Loucy (cell line): ENCODE measurements around the gene HOXA7.

ENCODE experiments used
- H2AFZ ChIP-seq: fragments of 200-600 bp; sonication (generic); 2 replicates; pipeline ENCODE4 v1.6.0; 2016; ENCODE audit warnings: antibody characterized with exemption, mild to moderate bottlenecking, low read length, moderate library complexity
- H3F3A ChIP-seq: fragments of 200-600 bp; 2 replicates; pipeline ENCODE4 v1.6.0; 2016; ENCODE audit warnings: antibody characterized with exemption, low read depth, mild to moderate bottlenecking
- H3K27me3 ChIP-seq: fragments of 200-600 bp; sonication (generic); 2 replicates; pipeline ENCODE4 v1.6.1; 2014; ENCODE audit warnings: low read length, mild to moderate bottlenecking; ENCODE audit not compliant: insufficient read depth, poor library complexity, severe bottlenecking
- H3K36me3 ChIP-seq: fragments of 200-600 bp; sonication (generic); 2 replicates; pipeline ENCODE4 v1.6.1; 2016; ENCODE audit warnings: low read length; ENCODE audit not compliant: insufficient read depth
- H3K4me1 ChIP-seq: fragments of 200-600 bp; sonication (generic); 2 replicates; pipeline ENCODE4 v1.5.1; 2014; ENCODE audit warnings: low read length, mild to moderate bottlenecking; ENCODE audit not compliant: insufficient read depth, poor library complexity, severe bottlenecking
- H3K4me2 ChIP-seq: fragments of 200-600 bp; sonication (generic); 2 replicates; pipeline ENCODE4 v1.6.0; 2014; ENCODE audit warnings: antibody characterized with exemption, low read length, low read depth, mild to moderate bottlenecking; ENCODE audit not compliant: poor library complexity, severe bottlenecking
- H3K4me3 ChIP-seq: fragments of 200-600 bp; sonication (generic); 2 replicates; pipeline ENCODE4 v1.5.1; 2014; ENCODE audit warnings: low read length, mild to moderate bottlenecking, mixed read lengths; ENCODE audit not compliant: poor library complexity, severe bottlenecking
- H3K79me2 ChIP-seq: fragments of 200-600 bp; sonication (generic); 2 replicates; pipeline ENCODE4 v1.6.1; 2014; ENCODE audit warnings: low read length; ENCODE audit not compliant: insufficient read depth
- H3K9ac ChIP-seq: fragments of 200-600 bp; sonication (generic); 2 replicates; pipeline ENCODE4 v1.6.0; 2014; ENCODE audit warnings: mild to moderate bottlenecking, low read depth, low read length, moderate library complexity; ENCODE audit not compliant: poor library complexity, severe bottlenecking
- H3K9me2 ChIP-seq: fragments of 200-600 bp; sonication (generic); replicated peaks from 2 replicates; pipeline ENCODE4 v1.6.1; 2016; ENCODE audit warnings: low read depth, low read length, mixed read lengths
- H3K9me3 ChIP-seq: fragments of 200-600 bp; sonication (generic); 2 replicates; pipeline ENCODE4 v1.6.1; 2014; ENCODE audit warnings: mild to moderate bottlenecking, antibody characterized with exemption, low read length, low read depth; ENCODE audit not compliant: insufficient read depth
- H4K20me1 ChIP-seq: fragments of 200-600 bp; sonication (generic); 2 replicates; pipeline ENCODE4 v1.6.0; 2014; ENCODE audit warnings: antibody characterized with exemption, low read length, mild to moderate bottlenecking; ENCODE audit not compliant: insufficient read depth, poor library complexity, severe bottlenecking
- CTCF ChIP-seq: fragments of 200-600 bp; sonication (generic); conservative IDR thresholded peaks from 2 replicates; pipeline ENCODE4 v1.5.1; 2014; ENCODE audit warnings: mild to moderate bottlenecking, antibody characterized with exemption, low read length
- EZH2phosphoT487 ChIP-seq: fragments of 200-600 bp; IDR thresholded peaks from 2 replicates; pipeline ENCODE4 v1.6.1; 2018; ENCODE audit warnings: antibody characterized with exemption, mild to moderate bottlenecking, moderate library complexity, borderline replicate concordance

HOXA7 gene

DNA sequence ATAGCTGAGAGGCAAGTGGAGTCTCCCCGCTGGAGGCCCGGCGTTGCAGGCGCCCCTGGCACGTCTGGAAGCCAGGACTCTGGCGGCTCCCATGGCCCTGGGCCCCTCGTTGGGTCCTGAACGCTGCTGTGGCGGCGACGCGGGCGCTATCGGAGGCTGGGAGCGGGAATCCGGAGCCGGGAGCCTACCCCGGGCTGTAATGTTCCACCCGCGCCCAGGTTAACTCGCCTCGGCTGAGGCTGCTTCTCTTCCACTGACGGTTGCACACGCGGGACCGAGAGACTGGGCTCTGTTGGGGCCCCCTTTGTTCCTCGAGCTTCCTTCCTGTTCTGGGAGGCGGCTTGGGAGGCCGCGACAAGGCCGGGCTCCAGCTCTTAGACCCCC is 11.7 kb downstream of the HOXA7 start:
- peaks cover 90% of the 10 kb centered on the region for H3K36me3 ChIP-seq
- H3K4me1 ChIP-seq: peaks cover 51% of the 10 kb centered on the region
- TF ChIP-seq EZH2phosphoT487 (no peak), CTCF (no peak)
- H2AFZ ChIP-seq: no peak overlapping the region
- peaks cover 13% of the 10 kb centered on the region for H3K27me3 ChIP-seq
- peaks cover 4% of the 10 kb centered on the region for H3F3A ChIP-seq
- H3K9me2 ChIP-seq: no peaks in the 10 kb centered on the region
- peak overlapping the region; percentile 91 for H3K4me2 ChIP-seq
- H3K9ac ChIP-seq: peak overlapping the region; percentile 99
- H3K79me2 ChIP-seq: peaks cover 100% of the 10 kb centered on the region
- peak overlapping the region; percentile 94 for H3K4me3 ChIP-seq
- H4K20me1 ChIP-seq: peaks cover 95% of the 10 kb centered on the region
- H3K9me3 ChIP-seq: no peaks in the 10 kb centered on the region

DNA sequence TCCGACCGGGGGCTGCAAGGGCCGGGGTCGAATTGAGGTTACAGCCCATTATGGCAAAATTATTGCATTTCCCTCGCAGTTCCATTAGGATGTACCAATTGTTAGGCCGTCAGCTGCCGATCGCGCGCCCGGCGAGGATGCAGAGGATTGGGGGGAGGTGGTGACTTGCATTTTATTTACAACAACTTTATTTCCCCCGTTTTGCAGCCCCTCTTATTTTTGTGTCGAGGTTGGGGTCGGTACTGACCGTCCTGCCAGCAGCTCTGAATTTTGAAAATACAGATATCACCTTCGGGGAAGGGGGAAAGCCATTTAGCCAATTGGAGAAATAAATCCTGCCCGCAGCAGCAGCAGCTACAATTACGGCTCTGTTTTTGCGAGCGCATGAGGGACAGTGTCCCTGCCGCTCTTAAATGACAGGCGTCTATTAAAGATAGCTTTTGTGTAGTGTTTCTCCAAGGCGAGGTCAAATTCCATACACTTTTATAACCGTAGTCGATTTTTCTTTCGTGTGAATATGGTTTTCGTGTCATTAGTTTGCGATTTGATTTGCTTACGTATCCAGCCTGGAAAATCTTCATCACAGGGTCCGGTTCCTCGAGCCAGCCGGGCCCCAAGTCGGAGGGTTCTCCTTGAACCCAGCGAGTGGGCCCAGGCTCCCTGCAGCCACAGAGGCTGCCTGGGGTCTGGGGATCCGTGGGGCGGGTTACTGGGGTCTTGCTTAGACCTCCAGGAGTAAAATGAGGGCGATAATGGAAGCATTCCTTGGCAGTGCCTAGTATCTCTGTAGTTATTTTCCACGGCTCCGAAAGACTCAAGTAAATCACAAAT is 12.3 kb downstream of the HOXA7 start:
- Histone ChIP-seq H3K4me2 (peak overlapping the region; percentile 91), H3K4me3 (peak overlapping the region; percentile 94), H3K79me2 (peaks cover 100% of the 10 kb centered on the region), H4K20me1 (peaks cover 95% of the 10 kb centered on the region), H3F3A (peaks cover 4% of the 10 kb centered on the region), H3K27me3 (peaks cover 7% of the 10 kb centered on the region), H3K4me1 (peaks cover 51% of the 10 kb centered on the region), H2AFZ (no peak overlapping the region), H3K9me2 (no peaks in the 10 kb centered on the region), H3K36me3 (peaks cover 84% of the 10 kb centered on the region), H3K9me3 (no peaks in the 10 kb centered on the region), H3K9ac (peak overlapping the region; percentile 99)
- TF ChIP-seq EZH2phosphoT487 (no peak), CTCF (no peak)

DNA sequence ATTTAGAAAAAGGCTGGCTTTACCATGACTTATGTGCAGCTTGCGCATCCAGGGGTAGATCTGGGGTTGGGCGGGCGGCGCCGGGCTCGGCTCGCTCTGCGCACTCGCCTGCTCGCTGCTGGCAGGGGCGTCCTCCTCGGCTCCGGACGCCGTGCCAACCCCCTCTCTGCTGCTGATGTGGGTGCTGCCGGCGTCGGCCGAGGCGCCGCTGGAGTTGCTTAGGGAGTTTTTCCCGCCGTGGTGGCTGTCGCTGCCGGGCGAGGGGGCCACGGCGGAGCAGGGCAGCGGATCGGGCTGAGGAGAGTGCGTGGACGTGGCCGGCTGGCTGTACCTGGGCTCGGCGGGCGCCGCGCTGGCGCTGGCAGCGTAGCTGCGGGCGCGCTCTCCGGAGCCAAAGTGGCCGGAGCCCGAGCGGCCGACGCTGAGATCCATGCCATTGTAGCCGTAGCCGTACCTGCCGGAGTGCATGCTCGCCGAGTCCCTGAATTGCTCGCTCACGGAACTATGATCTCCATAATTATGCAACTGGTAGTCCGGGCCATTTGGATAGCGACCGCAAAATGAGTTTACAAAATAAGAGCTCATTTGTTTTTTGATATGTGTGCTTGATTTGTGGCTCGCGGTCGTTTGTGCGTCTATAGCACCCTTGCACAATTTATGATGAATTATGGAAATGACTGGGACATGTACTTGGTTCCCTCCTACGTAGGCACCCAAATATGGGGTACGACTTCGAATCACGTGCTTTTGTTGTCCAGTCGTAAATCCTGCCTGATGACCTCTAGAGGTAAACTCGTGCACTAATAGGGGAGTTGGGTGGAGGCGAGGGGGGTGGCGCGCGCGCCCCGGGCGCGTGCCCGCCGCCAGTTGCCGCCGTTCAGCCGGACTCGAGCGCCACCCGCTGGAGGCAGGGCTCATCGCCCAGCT is 13.2 kb downstream of the HOXA7 start, which contains the start of gene HOXA5:
Gene HOXA5 (minus strand): TSS at position 659 of the 927 bp plus-strand sequence. CDS start 74 bp downstream, at position 585.
- Histone ChIP-seq H3K4me3 (peak within 1 kb of the TSS; percentile 94), H2AFZ (no peak within 1 kb of the TSS), H3K27me3 (no peaks in the 10 kb centered on the region), H3K9ac (peak within 1 kb of the TSS; percentile 99), H3K4me2 (peak within 1 kb of the TSS; percentile 91), H3K9me2 (no peaks in the 10 kb centered on the region), H3K4me1 (peaks cover 58% of the 10 kb centered on the region), H3F3A (peaks cover 4% of the 10 kb centered on the region), H3K36me3 (peaks cover 82% of the 10 kb centered on the region), H3K79me2 (peaks cover 100% of the 10 kb centered on the region), H4K20me1 (peaks cover 95% of the 10 kb centered on the region), H3K9me3 (no peaks in the 10 kb centered on the region)
- TF ChIP-seq CTCF (peak; percentile 73), EZH2phosphoT487 (no peak)
